K562 (cell line): ENCODE data around the gene TNNT1. TPM values are rescaled to one million over a fixed set of nuclear protein-coding genes. Genes with fewer than 3 reads are reported as not detected.

Experiments used
- ATAC-seq: fragments of 200-7000 bp; cut with Tn5 transposase; 3 replicates; pipeline ENCODE4 v1.9.1; 2020; ENCODE audit warnings: moderate library complexity
- BruUV-seq: library from RNA; stranded (reverse); fragments of 400-500 nt; replicated peaks from 2 replicates; lab custom pipeline; 2021; lab: Mats Ljungman, UMichigan
- CTCF ChIA-PET: fragments of 300-600 bp; formaldehyde crosslinking; extraction: SDS; loops from one replicate; lab custom pipeline; 2021; ENCODE audit warnings: low intra/inter-chr PET ratio; lab: Yijun Ruan, JAX
- POLR2A ChIA-PET: fragments of 300-600, 350-650 bp; sonication (Branson Sonifier 250); formaldehyde crosslinking; extraction: SDS; loops from one replicate; lab custom pipeline; 2021; ENCODE audit warnings: antibody characterized with exemption, inconsistent platforms; lab: Yijun Ruan, JAX
- DNase-seq, 4 experiments: peaks; one replicate each; pipeline versions ENCODE4 v3.0.0 to v3.0.0-alpha.2; 2011 to 2018; ENCODE audit warnings: low spot score in 3 of 4, mixed read lengths in 3 of 4; ENCODE audit errors: extremely low read depth in 1 of 4
- FAIRE-seq: peaks from 2 replicates; lab custom pipeline; 2011; peaks lifted over from hg19 to GRCh38; lab: Jason Lieb, UNC
- H2AFZ ChIP-seq: 2 replicates; pipeline ENCODE4 v1.6.0; 2011; ENCODE audit warnings: low read depth, low read length, control low read depth, inconsistent platforms
- H3K27ac ChIP-seq: fragments of 200-600 bp; 3 replicates; pipeline ENCODE4 v1.8.0; 2011; ENCODE audit warnings: low read depth, mild to moderate bottlenecking, control low read depth, inconsistent platforms, low read length, moderate library complexity, mixed read lengths; ENCODE audit errors: extremely low read depth
- H3K27me3 ChIP-seq, 2 experiments: fragments of 300-600 bp in 1 of 2; 2 replicates in 1 of 2; 3 replicates in 1 of 2; pipeline versions ENCODE4 v1.6.0 to v1.8.0; 2011; ENCODE audit warnings: inconsistent platforms in 2 of 2, low read length in 2 of 2, mild to moderate bottlenecking in 1 of 2, mixed read lengths in 1 of 2, moderate library complexity in 1 of 2; ENCODE audit not compliant: control insufficient read depth in 2 of 2, insufficient read depth in 2 of 2
- H3K36me3 ChIP-seq: fragments of 300-600 bp; 3 replicates; pipeline ENCODE4 v1.8.0; 2011; ENCODE audit warnings: mild to moderate bottlenecking, low read length, inconsistent platforms; ENCODE audit not compliant: control insufficient read depth, insufficient read depth
- H3K4me1 ChIP-seq, 2 experiments: fragments of 200-600 bp in 1 of 2; replicated peaks in 1 of 2; 2 replicates in 1 of 2; 3 replicates in 1 of 2; pipeline versions ENCODE4 v1.5.1 to v1.8.0; 2011; ENCODE audit warnings: inconsistent platforms in 2 of 2, low read length in 2 of 2, mild to moderate bottlenecking in 1 of 2, mixed read lengths in 1 of 2, moderate library complexity in 1 of 2; ENCODE audit not compliant: control insufficient read depth in 2 of 2, insufficient read depth in 2 of 2
- H3K4me2 ChIP-seq: 2 replicates; pipeline ENCODE4 v1.6.1; 2011; ENCODE audit warnings: low read length, control low read depth, inconsistent platforms, mixed read lengths; ENCODE audit not compliant: insufficient read depth
- H3K4me3 ChIP-seq: fragments of 200-600 bp; sonication (generic), shearing (Covaris generic); 2 replicates; pipeline ENCODE4 v1.5.1; 2016; ENCODE audit warnings: control low read depth, inconsistent platforms
- H3K79me2 ChIP-seq: fragments of 200-600 bp; 3 replicates; pipeline ENCODE4 v1.8.0; 2011; ENCODE audit warnings: low read length, inconsistent platforms; ENCODE audit not compliant: control insufficient read depth, insufficient read depth
- H3K9ac ChIP-seq, 2 experiments: 2 replicates each; pipeline versions ENCODE4 v1.6.0 to v1.6.1; 2011; ENCODE audit warnings: low read depth in 2 of 2, low read length in 2 of 2, control low read depth in 1 of 2, inconsistent platforms in 1 of 2, mild to moderate bottlenecking in 1 of 2, mixed read lengths in 1 of 2; ENCODE audit not compliant: insufficient read depth in 1 of 2
- H3K9me1 ChIP-seq: one replicate; pipeline ENCODE4 v1.6.0; 2011; ENCODE audit warnings: inconsistent platforms, mild to moderate bottlenecking, low read length, moderate library complexity; ENCODE audit not compliant: control insufficient read depth, insufficient read depth
- H3K9me3 ChIP-seq: replicated peaks from 2 replicates; pipeline ENCODE4 v1.5.1; 2011; ENCODE audit warnings: low read depth, low read length, inconsistent platforms; ENCODE audit not compliant: control insufficient read depth, insufficient read depth
- H4K20me1 ChIP-seq: replicated peaks from 2 replicates; pipeline ENCODE4 v1.6.1; 2011; ENCODE audit warnings: low read length, inconsistent platforms, mixed read lengths; ENCODE audit not compliant: control insufficient read depth, insufficient read depth
- DPF2 ChIP-seq: fragments of 450-650 bp; IDR thresholded peaks from 2 replicates; pipeline ENCODE4 v1.6.1; 2016
- E2F6 ChIP-seq, 2 experiments: IDR thresholded peaks; 2 replicates each; pipeline ENCODE4 v1.6.1; 2011; ENCODE audit warnings: borderline replicate concordance in 1 of 2, control low read depth in 1 of 2, low read depth in 1 of 2, low read length in 1 of 2, mild to moderate bottlenecking in 1 of 2, mixed read lengths in 1 of 2, moderate library complexity in 1 of 2; ENCODE audit not compliant: insufficient read depth in 1 of 2, insufficient read length in 1 of 2, poor library complexity in 1 of 2, severe bottlenecking in 1 of 2; ENCODE audit errors: extremely low read depth in 1 of 2
- ETV6 ChIP-seq, 3 experiments: fragments of 150-350 bp in 1 of 3; sonication (generic) in 1 of 3; formaldehyde crosslinking in 1 of 3; IDR thresholded peaks; 2 replicates each; pipeline versions ENCODE4 v1.6.1 to v1.8.0; 2014 to 2022; ENCODE audit warnings: borderline replicate concordance in 2 of 3, low read depth in 2 of 3, antibody characterized with exemption in 1 of 3, low read length in 1 of 3, mild to moderate bottlenecking in 1 of 3, missing genetic modification reagents in 1 of 3
- HLTF ChIP-seq: fragments of 450-650 bp; IDR thresholded peaks from 2 replicates; pipeline ENCODE4 v1.6.1; 2016
- MLLT1 ChIP-seq, 2 experiments: fragments of 450-650 bp; IDR thresholded peaks; 2 replicates each; pipeline ENCODE4 v1.6.1; 2016
- MTF1 ChIP-seq: fragments of 250-450 bp; sonication (Bioruptor Pico); IDR thresholded peaks from 2 replicates; pipeline ENCODE4 v1.9.0; 2021; ENCODE audit warnings: moderate library complexity, mild to moderate bottlenecking, inconsistent platforms, borderline replicate concordance
- WGBS: fragments of 100-300 bp; shearing (Covaris generic); methylation state at CpG from one replicate; pipeline ENCODE4 v1.1.6; 2016; ENCODE audit warnings: low coverage, mixed read lengths; ENCODE audit not compliant: insufficient coverage; ENCODE audit errors: missing lambda C conversion rate; 5-methylcytosine and 5-hydroxymethylcytosine counted together
- in situ Hi-C: fragments of 300-500 bp; cut with MboI; formaldehyde crosslinking; loops from 4 replicates; pipeline ENCODE4 v1.15.0; 2018; ENCODE audit warnings: inconsistent platforms, mixed read lengths
- intact Hi-C: fragments of 100-400 bp; cut with micrococcal nuclease; formaldehyde crosslinking; loops from 2 replicates; pipeline ENCODE4 v1.14.2; 2022
- polyA plus RNA-seq, 8 experiments: library from polyadenylated mRNA; depleted of rRNA in 4 of 8; stranded (reverse) in 5 of 8; unstranded in 3 of 8; fragments of >200 nt; fragmentation: Nextera tagmentation in 2 of 8; fragmentation: Illumina TruSeq in 1 of 8; extraction: Ambion mirVana in 2 of 8; extraction: Trizol in 1 of 8; gene quantifications; 2 replicates each; pipeline versions ENCODE4 v1.2.1 to v1.2.3, GENCODE V29; 2011 to 2014; ENCODE audit warnings: inconsistent platforms in 1 of 8, missing spikeins in 1 of 8
- total RNA-seq, 7 experiments: library from RNA; depleted of rRNA in 6 of 7; stranded (reverse); fragments of >200 nt in 6 of 7; fragmentation: Illumina TruSeq in 2 of 7; extraction: Trizol in 2 of 7; gene quantifications; 2 replicates each; pipeline versions ENCODE4 v1.2.1 to v1.2.3, GENCODE V29; 2011 to 2021; ENCODE audit warnings: low replicate concordance in 1 of 7
- TF ChIP-seq, protein P1 (sequence below): fragments of 250-450 bp; sonication (Bioruptor Pico); IDR thresholded peaks from 2 replicates; pipeline ENCODE4 v1.5.0; 2020; ENCODE audit warnings: mild to moderate bottlenecking
- TF ChIP-seq, protein P2 (sequence below): sonication (generic); formaldehyde crosslinking; IDR thresholded peaks from 2 replicates; pipeline ENCODE4 v1.8.0; 2022; ENCODE audit warnings: mild to moderate bottlenecking, missing genetic modification reagents
- TF ChIP-seq, protein P3 (sequence below): fragments of 450-650 bp; IDR thresholded peaks from 2 replicates; pipeline ENCODE4 v1.6.1; 2018; ENCODE audit warnings: mild to moderate bottlenecking, low read depth; ENCODE audit not compliant: partially characterized antibody

Gene TNNT1
- total and polyA plus RNA-seq, 9 of the 15 experiments (the other 6 are each of a cell fraction or from before 2014, with no cell fraction given), result 31.8 to 390 (median 227) TPM

DNA sequence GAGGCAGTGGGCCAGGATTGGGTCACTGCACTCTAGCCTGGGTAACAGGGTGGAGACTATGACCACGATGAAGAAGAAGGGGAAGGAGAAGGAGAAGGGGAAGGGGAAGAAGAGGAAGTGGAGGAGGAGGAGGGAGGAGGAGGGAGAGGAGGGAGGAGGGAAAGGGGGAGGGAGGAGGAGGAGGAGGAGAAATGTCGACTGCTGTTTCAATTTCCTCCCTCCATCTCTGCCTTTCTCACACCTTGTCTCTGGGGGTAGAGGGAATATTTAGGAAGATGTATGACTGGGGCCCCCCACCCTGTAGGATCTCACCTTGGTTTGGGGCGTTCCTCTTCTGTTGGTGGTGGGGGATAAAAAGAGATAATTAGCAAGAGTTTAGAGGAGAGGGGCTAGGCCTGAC is 3.8 kb downstream of the TNNT1 start:
- no TSS peak for BruUV-seq
- FAIRE-seq (peak; percentile 70), ATAC-seq (no peak), DNase-seq (peak in 2 of 4 experiments; percentile 8 to 52)
- ChIA-PET POLR2A (no interaction called here), CTCF (interaction anchor here (0.9 to 1.5 kb wide), 2 partner anchors 15 to 358 kb away, joined by 3 to 6 read pairs; no protein-coding TSS in a partner anchor)
- Histone ChIP-seq H3K4me1 (peaks cover 16 to 54% of the 10 kb centered on the region in 2 experiments), H3K9me3 (no peaks in the 10 kb centered on the region), H3K4me3 (peak overlapping the region; percentile 88), H2AFZ (no peak overlapping the region), H3K79me2 (peaks cover 16% of the 10 kb centered on the region), H3K9me1 (no peaks in the 10 kb centered on the region), H3K27ac (peak overlapping the region; percentile 64; the same call in 2 of the 3 replicates), H3K9ac (peak overlapping the region; percentile 57 to 75; a peak in 3 of 4 replicates), H3K4me2 (peak overlapping the region; percentile 83), H4K20me1 (no peaks in the 10 kb centered on the region), H3K27me3 (no peaks in the 10 kb centered on the region), H3K36me3 (peaks cover 25% of the 10 kb centered on the region)
- 0% methylated on average over 1 of the region's 3 CpGs for WGBS
- in situ Hi-C loops, result loop anchor here (25.0 kb wide), 1 partner anchor 492 kb away; the partner anchor contains the start of genes CCDC106, ZNF580 and ZNF581
- intact Hi-C loops, result loop anchor here (10.0 kb wide), 1 partner anchor 490 kb away; no protein-coding TSS in a partner anchor
- TF ChIP-seq MTF1 (CRISPR knock-in tag) (no peak), HLTF (peak; percentile 46; the same call in 1 of the 2 replicates), E2F6 (IDR thresholded peaks at IDR 0.05; ENCODE audit: borderline replicate concordance in 1 of 2, extremely low read depth in 1 of 2, insufficient read depth in 1 of 2, insufficient read length in 1 of 2, low read depth in 1 of 2, low read length in 1 of 2, poor library complexity in 1 of 2, severe bottlenecking in 1 of 2) (peak in 1 of 2 experiments; percentile 12), MLLT1 (IDR thresholded peaks at IDR 0.05) (0 out of 4 replicates have a peak, but pooled peaks of 1 of the 2 experiments have one; percentile 25), ETV6 (IDR thresholded peaks at IDR 0.05; ENCODE audit: borderline replicate concordance in 1 of 2, low read depth in 2 of 2, low read length in 1 of 2) (peak in 1 of 2 experiments; percentile 38; a peak in 1 of 4 replicates), ETV6 (CRISPR knock-in tag; IDR thresholded peaks at IDR 0.05; ENCODE audit: borderline replicate concordance) (no peak), DPF2 (peak; percentile 20; the same call in 1 of the 2 replicates)
- TF ChIP-seq, protein P1, sequence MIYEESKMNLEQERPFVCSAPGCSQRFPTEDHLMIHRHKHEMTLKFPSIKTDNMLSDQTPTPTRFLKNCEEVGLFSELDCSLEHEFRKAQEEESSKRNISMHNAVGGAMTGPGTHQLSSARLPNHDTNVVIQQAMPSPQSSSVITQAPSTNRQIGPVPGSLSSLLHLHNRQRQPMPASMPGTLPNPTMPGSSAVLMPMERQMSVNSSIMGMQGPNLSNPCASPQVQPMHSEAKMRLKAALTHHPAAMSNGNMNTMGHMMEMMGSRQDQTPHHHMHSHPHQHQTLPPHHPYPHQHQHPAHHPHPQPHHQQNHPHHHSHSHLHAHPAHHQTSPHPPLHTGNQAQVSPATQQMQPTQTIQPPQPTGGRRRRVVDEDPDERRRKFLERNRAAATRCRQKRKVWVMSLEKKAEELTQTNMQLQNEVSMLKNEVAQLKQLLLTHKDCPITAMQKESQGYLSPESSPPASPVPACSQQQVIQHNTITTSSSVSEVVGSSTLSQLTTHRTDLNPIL (CRISPR knock-in tag), result no peak
- TF ChIP-seq, protein P2, sequence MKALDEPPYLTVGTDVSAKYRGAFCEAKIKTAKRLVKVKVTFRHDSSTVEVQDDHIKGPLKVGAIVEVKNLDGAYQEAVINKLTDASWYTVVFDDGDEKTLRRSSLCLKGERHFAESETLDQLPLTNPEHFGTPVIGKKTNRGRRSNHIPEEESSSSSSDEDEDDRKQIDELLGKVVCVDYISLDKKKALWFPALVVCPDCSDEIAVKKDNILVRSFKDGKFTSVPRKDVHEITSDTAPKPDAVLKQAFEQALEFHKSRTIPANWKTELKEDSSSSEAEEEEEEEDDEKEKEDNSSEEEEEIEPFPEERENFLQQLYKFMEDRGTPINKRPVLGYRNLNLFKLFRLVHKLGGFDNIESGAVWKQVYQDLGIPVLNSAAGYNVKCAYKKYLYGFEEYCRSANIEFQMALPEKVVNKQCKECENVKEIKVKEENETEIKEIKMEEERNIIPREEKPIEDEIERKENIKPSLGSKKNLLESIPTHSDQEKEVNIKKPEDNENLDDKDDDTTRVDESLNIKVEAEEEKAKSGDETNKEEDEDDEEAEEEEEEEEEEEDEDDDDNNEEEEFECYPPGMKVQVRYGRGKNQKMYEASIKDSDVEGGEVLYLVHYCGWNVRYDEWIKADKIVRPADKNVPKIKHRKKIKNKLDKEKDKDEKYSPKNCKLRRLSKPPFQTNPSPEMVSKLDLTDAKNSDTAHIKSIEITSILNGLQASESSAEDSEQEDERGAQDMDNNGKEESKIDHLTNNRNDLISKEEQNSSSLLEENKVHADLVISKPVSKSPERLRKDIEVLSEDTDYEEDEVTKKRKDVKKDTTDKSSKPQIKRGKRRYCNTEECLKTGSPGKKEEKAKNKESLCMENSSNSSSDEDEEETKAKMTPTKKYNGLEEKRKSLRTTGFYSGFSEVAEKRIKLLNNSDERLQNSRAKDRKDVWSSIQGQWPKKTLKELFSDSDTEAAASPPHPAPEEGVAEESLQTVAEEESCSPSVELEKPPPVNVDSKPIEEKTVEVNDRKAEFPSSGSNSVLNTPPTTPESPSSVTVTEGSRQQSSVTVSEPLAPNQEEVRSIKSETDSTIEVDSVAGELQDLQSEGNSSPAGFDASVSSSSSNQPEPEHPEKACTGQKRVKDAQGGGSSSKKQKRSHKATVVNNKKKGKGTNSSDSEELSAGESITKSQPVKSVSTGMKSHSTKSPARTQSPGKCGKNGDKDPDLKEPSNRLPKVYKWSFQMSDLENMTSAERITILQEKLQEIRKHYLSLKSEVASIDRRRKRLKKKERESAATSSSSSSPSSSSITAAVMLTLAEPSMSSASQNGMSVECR (CRISPR knock-in tag), result no peak
- TF ChIP-seq, protein P3, sequence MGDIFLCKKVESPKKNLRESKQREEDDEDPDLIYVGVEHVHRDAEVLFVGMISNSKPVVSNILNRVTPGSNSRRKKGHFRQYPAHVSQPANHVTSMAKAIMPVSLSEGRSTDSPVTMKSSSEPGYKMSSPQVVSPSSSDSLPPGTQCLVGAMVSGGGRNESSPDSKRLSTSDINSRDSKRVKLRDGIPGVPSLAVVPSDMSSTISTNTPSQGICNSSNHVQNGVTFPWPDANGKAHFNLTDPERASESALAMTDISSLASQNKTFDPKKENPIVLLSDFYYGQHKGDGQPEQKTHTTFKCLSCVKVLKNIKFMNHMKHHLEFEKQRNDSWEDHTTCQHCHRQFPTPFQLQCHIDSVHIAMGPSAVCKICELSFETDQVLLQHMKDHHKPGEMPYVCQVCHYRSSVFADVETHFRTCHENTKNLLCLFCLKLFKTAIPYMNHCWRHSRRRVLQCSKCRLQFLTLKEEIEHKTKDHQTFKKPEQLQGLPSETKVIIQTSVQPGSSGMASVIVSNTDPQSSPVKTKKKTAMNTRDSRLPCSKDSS, result no peak
